HEK293 (cell line): ENCODE measurements around the gene FBXO17.
A peak's percentile ranks its signal among the peaks of the same experiment; 100 is the strongest.

ENCODE experiments used
- CTCF ChIP-seq: fragments of 450-650 bp; formaldehyde crosslinking; IDR thresholded peaks from 2 replicates; pipeline ENCODE4 v1.5.1; 2016; ENCODE audit warnings: missing biosample characterization, missing genetic modification characterization
- EGR2 ChIP-seq: fragments of 450-650 bp; formaldehyde crosslinking; IDR thresholded peaks from 2 replicates; pipeline ENCODE4 v1.5.1; 2016; ENCODE audit warnings: low read depth, missing biosample characterization, missing genetic modification characterization
- HOXC10 ChIP-seq: sonication (generic); formaldehyde crosslinking; IDR thresholded peaks from 2 replicates; pipeline ENCODE4 v1.8.1; 2023; ENCODE audit warnings: mild to moderate bottlenecking, missing genetic modification reagents
- KLF7 ChIP-seq: fragments of 450-650 bp; formaldehyde crosslinking; IDR thresholded peaks from 2 replicates; pipeline ENCODE4 v1.5.1; 2016; ENCODE audit warnings: missing biosample characterization, missing genetic modification characterization, borderline replicate concordance
- MZF1 ChIP-seq: fragments of 450-650 bp; formaldehyde crosslinking; IDR thresholded peaks from 2 replicates; pipeline ENCODE4 v1.5.1; 2017; ENCODE audit warnings: missing biosample characterization, missing genetic modification characterization, borderline replicate concordance
- SP7 ChIP-seq: fragments of 450-650 bp; formaldehyde crosslinking; IDR thresholded peaks from 2 replicates; pipeline ENCODE4 v1.5.1; 2016; ENCODE audit warnings: missing biosample characterization, missing genetic modification characterization
- TCF7L2 ChIP-seq: IDR thresholded peaks from 2 replicates; pipeline ENCODE4 v1.6.1; 2011; ENCODE audit warnings: low read depth, mild to moderate bottlenecking, inconsistent platforms, low read length, moderate library complexity, borderline replicate concordance
- WT1 ChIP-seq: fragments of 450-650 bp; formaldehyde crosslinking; IDR thresholded peaks from 2 replicates; pipeline ENCODE4 v1.5.1; 2016; ENCODE audit warnings: missing biosample characterization, missing genetic modification characterization
- YY1 ChIP-seq: fragments of 450-650 bp; formaldehyde crosslinking; IDR thresholded peaks from 2 replicates; pipeline ENCODE4 v1.5.1; 2018; ENCODE audit warnings: missing biosample characterization, missing genetic modification characterization
- ZBTB8A ChIP-seq: fragments of 450-650 bp; formaldehyde crosslinking; IDR thresholded peaks from 2 replicates; pipeline ENCODE4 v1.5.1; 2016; ENCODE audit warnings: missing biosample characterization, missing genetic modification characterization
- ZEB2 ChIP-seq: fragments of 450-650 bp; formaldehyde crosslinking; IDR thresholded peaks from 2 replicates; pipeline ENCODE4 v1.5.1; 2016; ENCODE audit warnings: missing biosample characterization, missing genetic modification characterization
- ZIC2 ChIP-seq: fragments of 450-650 bp; formaldehyde crosslinking; IDR thresholded peaks from 2 replicates; pipeline ENCODE4 v1.5.1; 2016; ENCODE audit warnings: missing biosample characterization, missing genetic modification characterization
- ZNF114 ChIP-seq: fragments of 450-650 bp; formaldehyde crosslinking; IDR thresholded peaks from 2 replicates; pipeline ENCODE4 v1.5.0; 2017; ENCODE audit warnings: missing biosample characterization, missing genetic modification characterization
- ZNF132 ChIP-seq: fragments of 450-650 bp; formaldehyde crosslinking; IDR thresholded peaks from 2 replicates; pipeline ENCODE4 v1.5.1; 2017; ENCODE audit warnings: missing biosample characterization, missing genetic modification characterization, borderline replicate concordance
- ZNF19 ChIP-seq: fragments of 450-650 bp; formaldehyde crosslinking; IDR thresholded peaks from 2 replicates; pipeline ENCODE4; 2016; ENCODE audit warnings: missing biosample characterization, missing genetic modification characterization, low read depth
- ZNF354C ChIP-seq: fragments of 450-650 bp; formaldehyde crosslinking; IDR thresholded peaks from 2 replicates; pipeline ENCODE4 v1.5.1; 2016; ENCODE audit warnings: missing biosample characterization, missing genetic modification characterization, low read depth, borderline replicate concordance
- ZNF366 ChIP-seq: fragments of 450-650 bp; formaldehyde crosslinking; conservative IDR thresholded peaks from 2 replicates; pipeline ENCODE4 v1.5.1; 2016; ENCODE audit warnings: missing biosample characterization, missing genetic modification characterization
- ZNF416 ChIP-seq: fragments of 450-650 bp; formaldehyde crosslinking; IDR thresholded peaks from 2 replicates; pipeline ENCODE4 v1.5.1; 2016; ENCODE audit warnings: missing biosample characterization, missing genetic modification characterization
- ZNF433 ChIP-seq: fragments of 450-650 bp; formaldehyde crosslinking; IDR thresholded peaks from 2 replicates; pipeline ENCODE4 v1.5.1; 2016; ENCODE audit warnings: missing biosample characterization, missing genetic modification characterization, low read depth
- ZNF488 ChIP-seq: fragments of 450-650 bp; formaldehyde crosslinking; IDR thresholded peaks from 2 replicates; pipeline ENCODE4 v1.5.1; 2016; ENCODE audit warnings: missing biosample characterization, missing genetic modification characterization
- ZNF510 ChIP-seq: fragments of 450-650 bp; formaldehyde crosslinking; IDR thresholded peaks from 2 replicates; pipeline ENCODE4 v1.5.1; 2018; ENCODE audit warnings: mild to moderate bottlenecking, missing genetic modification characterization, missing biosample characterization; ENCODE audit not compliant: insufficient replicate concordance
- ZNF645 ChIP-seq: fragments of 450-650 bp; formaldehyde crosslinking; IDR thresholded peaks from 2 replicates; pipeline ENCODE4; 2016; ENCODE audit warnings: missing biosample characterization, missing genetic modification characterization
- ZNF654 ChIP-seq: fragments of 450-650 bp; formaldehyde crosslinking; IDR thresholded peaks from 2 replicates; pipeline ENCODE4 v1.5.1; 2016; ENCODE audit warnings: low read depth, missing biosample characterization, missing genetic modification characterization
- ZNF658 ChIP-seq: fragments of 450-650 bp; formaldehyde crosslinking; IDR thresholded peaks from 2 replicates; pipeline ENCODE4; 2016; ENCODE audit warnings: missing biosample characterization, missing genetic modification characterization
- ZNF747 ChIP-seq: fragments of 450-650 bp; formaldehyde crosslinking; IDR thresholded peaks from 2 replicates; pipeline ENCODE4 v1.5.1; 2016; ENCODE audit warnings: missing biosample characterization, missing genetic modification characterization
- ZNF76 ChIP-seq: fragments of 450-650 bp; formaldehyde crosslinking; IDR thresholded peaks from 2 replicates; pipeline ENCODE4; 2016; ENCODE audit warnings: low read depth, missing biosample characterization, missing genetic modification characterization, borderline replicate concordance
- ZNF791 ChIP-seq: fragments of 450-650 bp; formaldehyde crosslinking; IDR thresholded peaks from 2 replicates; pipeline ENCODE4 v1.5.1; 2016; ENCODE audit warnings: missing biosample characterization, missing genetic modification characterization
- ZSCAN4 ChIP-seq: fragments of 450-650 bp; formaldehyde crosslinking; IDR thresholded peaks from 2 replicates; pipeline ENCODE4 v1.5.1; 2017; ENCODE audit warnings: missing biosample characterization, missing genetic modification characterization
- TF ChIP-seq, protein P1 (sequence below): fragments of 450-650 bp; formaldehyde crosslinking; IDR thresholded peaks from 2 replicates; pipeline ENCODE4 v1.5.1; 2016; ENCODE audit warnings: missing biosample characterization, missing genetic modification characterization
- TF ChIP-seq, protein P2 (sequence below): fragments of 450-650 bp; formaldehyde crosslinking; IDR thresholded peaks from 2 replicates; pipeline ENCODE4 v1.5.1; 2016; ENCODE audit warnings: missing biosample characterization, missing genetic modification characterization
- TF ChIP-seq, protein P3 (sequence below): fragments of 450-650 bp; formaldehyde crosslinking; IDR thresholded peaks from 2 replicates; pipeline ENCODE4 v1.5.1; 2017; ENCODE audit warnings: missing biosample characterization, missing genetic modification characterization

Gene FBXO17

GRCh38 chr19:38970664-38971532 is 4.6 kb downstream of the FBXO17 start (continued):
- TF ChIP-seq ZNF433 (tag by site-specific recombination) (no peak), EGR2 (tag by site-specific recombination) (no peak), ZBTB8A (tag by site-specific recombination) (peak; percentile 34), ZNF488 (tag by site-specific recombination) (no peak), ZNF510 (no peak), ZIC2 (tag by site-specific recombination) (no peak), ZNF654 (no peak), SP7 (tag by site-specific recombination) (peak; percentile 55; the same call in 1 of the 2 replicates), HOXC10 (CRISPR knock-in tag) (no peak), MZF1 (tag by site-specific recombination) (0 out of 2 replicates have a peak, but pooled peaks have one; percentile 16), ZNF366 (tag by site-specific recombination) (0 out of 2 replicates have a peak, but pooled peaks have one; percentile 24), ZNF114 (tag by site-specific recombination) (no peak), TCF7L2 (no peak), ZNF416 (tag by site-specific recombination) (no peak), ZNF747 (tag by site-specific recombination) (no peak), ZNF76 (tag by site-specific recombination) (no peak), ZNF645 (no peak), WT1 (tag by site-specific recombination) (peak; percentile 56; the same call in 1 of the 2 replicates), KLF7 (no peak), ZNF791 (no peak), ZNF19 (tag by site-specific recombination) (no peak), ZNF132 (tag by site-specific recombination) (no peak), ZNF354C (no peak), YY1 (tag by site-specific recombination) (no peak), ZNF658 (tag by site-specific recombination) (no peak), CTCF (tag by site-specific recombination) (no peak), ZEB2 (0 out of 2 replicates have a peak, but pooled peaks have one; percentile 58), ZSCAN4 (tag by site-specific recombination) (no peak)
- TF ChIP-seq, protein P1, sequence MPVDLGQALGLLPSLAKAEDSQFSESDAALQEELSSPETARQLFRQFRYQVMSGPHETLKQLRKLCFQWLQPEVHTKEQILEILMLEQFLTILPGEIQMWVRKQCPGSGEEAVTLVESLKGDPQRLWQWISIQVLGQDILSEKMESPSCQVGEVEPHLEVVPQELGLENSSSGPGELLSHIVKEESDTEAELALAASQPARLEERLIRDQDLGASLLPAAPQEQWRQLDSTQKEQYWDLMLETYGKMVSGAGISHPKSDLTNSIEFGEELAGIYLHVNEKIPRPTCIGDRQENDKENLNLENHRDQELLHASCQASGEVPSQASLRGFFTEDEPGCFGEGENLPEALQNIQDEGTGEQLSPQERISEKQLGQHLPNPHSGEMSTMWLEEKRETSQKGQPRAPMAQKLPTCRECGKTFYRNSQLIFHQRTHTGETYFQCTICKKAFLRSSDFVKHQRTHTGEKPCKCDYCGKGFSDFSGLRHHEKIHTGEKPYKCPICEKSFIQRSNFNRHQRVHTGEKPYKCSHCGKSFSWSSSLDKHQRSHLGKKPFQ (tag by site-specific recombination) = no peak
- TF ChIP-seq, protein P2, sequence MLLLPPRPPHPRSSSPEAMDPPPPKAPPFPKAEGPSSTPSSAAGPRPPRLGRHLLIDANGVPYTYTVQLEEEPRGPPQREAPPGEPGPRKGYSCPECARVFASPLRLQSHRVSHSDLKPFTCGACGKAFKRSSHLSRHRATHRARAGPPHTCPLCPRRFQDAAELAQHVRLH (tag by site-specific recombination) = peak; percentile 43; the same call in 1 of the 2 replicates
- TF ChIP-seq, protein P3, sequence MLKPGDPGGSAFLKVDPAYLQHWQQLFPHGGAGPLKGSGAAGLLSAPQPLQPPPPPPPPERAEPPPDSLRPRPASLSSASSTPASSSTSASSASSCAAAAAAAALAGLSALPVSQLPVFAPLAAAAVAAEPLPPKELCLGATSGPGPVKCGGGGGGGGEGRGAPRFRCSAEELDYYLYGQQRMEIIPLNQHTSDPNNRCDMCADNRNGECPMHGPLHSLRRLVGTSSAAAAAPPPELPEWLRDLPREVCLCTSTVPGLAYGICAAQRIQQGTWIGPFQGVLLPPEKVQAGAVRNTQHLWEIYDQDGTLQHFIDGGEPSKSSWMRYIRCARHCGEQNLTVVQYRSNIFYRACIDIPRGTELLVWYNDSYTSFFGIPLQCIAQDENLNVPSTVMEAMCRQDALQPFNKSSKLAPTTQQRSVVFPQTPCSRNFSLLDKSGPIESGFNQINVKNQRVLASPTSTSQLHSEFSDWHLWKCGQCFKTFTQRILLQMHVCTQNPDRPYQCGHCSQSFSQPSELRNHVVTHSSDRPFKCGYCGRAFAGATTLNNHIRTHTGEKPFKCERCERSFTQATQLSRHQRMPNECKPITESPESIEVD (tag by site-specific recombination) = no peak
